ENCODE measurements around the gene PRPS1L1. TPM values are rescaled to one million over a fixed set of nuclear protein-coding genes. Genes with fewer than 3 reads are reported as not detected.

PRPS1L1 gene
- total and polyA plus RNA-seq, 2 of the 8 experiments (the other 6 are each of a cell fraction or from before 2014, with no cell fraction given) = not detected

- TF ChIP-seq CHD7 (IDR thresholded peaks at IDR 0.05; ENCODE audit: insufficient replicate concordance, low read length) (no peak), CHD1 (IDR thresholded peaks at IDR 0.05; ENCODE audit: low read depth, low read length) (no peak), GTF2F1 (IDR thresholded peaks at IDR 0.05; ENCODE audit: borderline replicate concordance, low read depth, low read length) (no peak), TAF7 (optimal IDR thresholded peaks at IDR 0.05; ENCODE audit: borderline replicate concordance, low read depth, low read length) (no peak), SAP30 (IDR thresholded peaks at IDR 0.05; ENCODE audit: insufficient read depth, insufficient replicate concordance, low read length) (no peak), RAD21 (IDR thresholded peaks at IDR 0.05 in 1 of 2, conservative IDR thresholded peaks at IDR 0.05 in 1 of 2; ENCODE audit: low read depth in 2 of 2, low read length in 2 of 2) (no peak), POU5F1 (IDR thresholded peaks at IDR 0.05; ENCODE audit: low read depth, low read length) (no peak), CBX8 (IDR thresholded peaks at IDR 0.05; ENCODE audit: borderline replicate concordance, low read depth, low read length) (no peak), POLR2A (IDR thresholded peaks at IDR 0.05; ENCODE audit: control extremely low read depth in 1 of 2, low read depth in 2 of 2, low read length in 2 of 2) (no peak)
These were observed 9.1 kb downstream of the PRPS1L1 start (continued) for GRCh38 chr7:18018296-18019215.
